H1 (cell line): ENCODE data around the gene VRK2. TPM values are rescaled to one million over a fixed set of nuclear protein-coding genes. Genes with fewer than 3 reads are reported as not detected.

Experiments
- FOSL1 ChIP-seq: IDR thresholded peaks from 2 replicates; pipeline ENCODE4 v1.6.1; 2011; ENCODE audit warnings: mild to moderate bottlenecking, low read depth, low read length, moderate library complexity; ENCODE audit not compliant: insufficient read depth
- HDAC2 ChIP-seq, 2 experiments: fragments of 300-600 bp in 1 of 2; sonication (generic) in 1 of 2; IDR thresholded peaks; 2 replicates each; pipeline ENCODE4 v1.6.1; 2011 to 2012; ENCODE audit warnings: low read depth in 2 of 2, low read length in 2 of 2, mild to moderate bottlenecking in 2 of 2, moderate library complexity in 2 of 2, borderline replicate concordance in 1 of 2, inconsistent platforms in 1 of 2
- JUND ChIP-seq: IDR thresholded peaks from 2 replicates; pipeline ENCODE4 v1.6.1; 2011; ENCODE audit warnings: mild to moderate bottlenecking, improper control_type of control experiment, low read length
- NANOG ChIP-seq: IDR thresholded peaks from 2 replicates; pipeline ENCODE4 v1.6.1; 2011; ENCODE audit warnings: low read length, low read depth, mild to moderate bottlenecking, inconsistent platforms; ENCODE audit not compliant: insufficient read depth, poor library complexity, severe bottlenecking
- NRF1 ChIP-seq: IDR thresholded peaks from 2 replicates; pipeline ENCODE4 v1.6.1; 2011; ENCODE audit warnings: mild to moderate bottlenecking, low read depth, low read length, improper control_type of control experiment
- POU5F1 ChIP-seq: IDR thresholded peaks from 2 replicates; pipeline ENCODE4 v1.6.1; 2011; ENCODE audit warnings: low read depth, mild to moderate bottlenecking, low read length, moderate library complexity
- RXRA ChIP-seq: IDR thresholded peaks from 2 replicates; pipeline ENCODE4 v1.6.1; 2011; ENCODE audit warnings: low read depth, mild to moderate bottlenecking, low read length, moderate library complexity; ENCODE audit not compliant: insufficient read depth
- SP4 ChIP-seq: IDR thresholded peaks from 2 replicates; pipeline ENCODE4 v1.6.1; 2012; ENCODE audit warnings: low read length, inconsistent platforms
- TEAD4 ChIP-seq: IDR thresholded peaks from 2 replicates; pipeline ENCODE4 v1.6.1; 2012; ENCODE audit warnings: low read depth, low read length, inconsistent platforms, mixed read lengths
- polyA plus RNA-seq, 7 experiments: library from polyadenylated mRNA; depleted of rRNA in 3 of 7; stranded (reverse) in 5 of 7; unstranded in 2 of 7; fragments of >200 nt in 5 of 7; fragments of 200-250 nt in 2 of 7; gene quantifications; 1 replicate in 5 of 7; 2 replicates in 1 of 7; 4 replicates in 1 of 7; pipeline versions ENCODE4 v1.2.1 to v1.2.3, GENCODE V29; 2011 to 2013; ENCODE audit warnings: missing spikeins in 2 of 7, mixed read lengths in 2 of 7
- total RNA-seq: library from RNA; stranded (reverse); fragmentation: NEBNext Ultra II Directional; extraction: Animal tissue kit (Norgen Biotek cat#: 25700); gene quantifications from 2 replicates; pipeline ENCODE4 v1.2.1, GENCODE V29; 2021
- TF ChIP-seq, protein P1 (sequence below): fragments of 300-600 bp; sonication (generic); IDR thresholded peaks from 2 replicates; pipeline ENCODE4 v1.7.1; 2012; ENCODE audit warnings: low read length, moderate library complexity, mild to moderate bottlenecking, inconsistent platforms; ENCODE audit not compliant: insufficient replicate concordance
- TF ChIP-seq, protein P2 (sequence below): IDR thresholded peaks from 2 replicates; pipeline ENCODE4 v1.6.1; 2012; ENCODE audit warnings: inconsistent platforms

Gene VRK2
- total and polyA plus RNA-seq, 2 of the 8 experiments (the other 6 are each of a cell fraction or from before 2014, with no cell fraction given) = 7.6 to 27.8 TPM

DNA sequence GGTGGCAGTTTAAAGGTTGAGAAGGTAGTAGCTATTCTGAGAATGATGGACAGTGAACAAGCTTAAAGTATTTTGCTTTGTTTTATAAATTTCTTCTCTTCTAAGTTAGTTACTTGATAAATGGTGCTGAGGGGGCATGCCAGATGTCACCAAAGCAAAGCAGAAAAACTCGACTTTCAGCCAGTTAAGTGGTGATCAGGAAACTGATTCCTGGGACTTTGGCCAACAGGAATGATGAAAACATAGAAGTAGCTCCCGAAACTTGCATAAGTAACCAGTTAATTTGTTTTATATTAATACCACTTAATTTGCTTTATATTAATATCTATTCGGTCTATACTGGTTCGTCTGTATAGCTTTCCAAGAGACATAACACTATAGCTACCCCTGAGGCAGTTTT lies 111.9 kb downstream of the VRK2 start (continued):
- TF ChIP-seq, protein P1, sequence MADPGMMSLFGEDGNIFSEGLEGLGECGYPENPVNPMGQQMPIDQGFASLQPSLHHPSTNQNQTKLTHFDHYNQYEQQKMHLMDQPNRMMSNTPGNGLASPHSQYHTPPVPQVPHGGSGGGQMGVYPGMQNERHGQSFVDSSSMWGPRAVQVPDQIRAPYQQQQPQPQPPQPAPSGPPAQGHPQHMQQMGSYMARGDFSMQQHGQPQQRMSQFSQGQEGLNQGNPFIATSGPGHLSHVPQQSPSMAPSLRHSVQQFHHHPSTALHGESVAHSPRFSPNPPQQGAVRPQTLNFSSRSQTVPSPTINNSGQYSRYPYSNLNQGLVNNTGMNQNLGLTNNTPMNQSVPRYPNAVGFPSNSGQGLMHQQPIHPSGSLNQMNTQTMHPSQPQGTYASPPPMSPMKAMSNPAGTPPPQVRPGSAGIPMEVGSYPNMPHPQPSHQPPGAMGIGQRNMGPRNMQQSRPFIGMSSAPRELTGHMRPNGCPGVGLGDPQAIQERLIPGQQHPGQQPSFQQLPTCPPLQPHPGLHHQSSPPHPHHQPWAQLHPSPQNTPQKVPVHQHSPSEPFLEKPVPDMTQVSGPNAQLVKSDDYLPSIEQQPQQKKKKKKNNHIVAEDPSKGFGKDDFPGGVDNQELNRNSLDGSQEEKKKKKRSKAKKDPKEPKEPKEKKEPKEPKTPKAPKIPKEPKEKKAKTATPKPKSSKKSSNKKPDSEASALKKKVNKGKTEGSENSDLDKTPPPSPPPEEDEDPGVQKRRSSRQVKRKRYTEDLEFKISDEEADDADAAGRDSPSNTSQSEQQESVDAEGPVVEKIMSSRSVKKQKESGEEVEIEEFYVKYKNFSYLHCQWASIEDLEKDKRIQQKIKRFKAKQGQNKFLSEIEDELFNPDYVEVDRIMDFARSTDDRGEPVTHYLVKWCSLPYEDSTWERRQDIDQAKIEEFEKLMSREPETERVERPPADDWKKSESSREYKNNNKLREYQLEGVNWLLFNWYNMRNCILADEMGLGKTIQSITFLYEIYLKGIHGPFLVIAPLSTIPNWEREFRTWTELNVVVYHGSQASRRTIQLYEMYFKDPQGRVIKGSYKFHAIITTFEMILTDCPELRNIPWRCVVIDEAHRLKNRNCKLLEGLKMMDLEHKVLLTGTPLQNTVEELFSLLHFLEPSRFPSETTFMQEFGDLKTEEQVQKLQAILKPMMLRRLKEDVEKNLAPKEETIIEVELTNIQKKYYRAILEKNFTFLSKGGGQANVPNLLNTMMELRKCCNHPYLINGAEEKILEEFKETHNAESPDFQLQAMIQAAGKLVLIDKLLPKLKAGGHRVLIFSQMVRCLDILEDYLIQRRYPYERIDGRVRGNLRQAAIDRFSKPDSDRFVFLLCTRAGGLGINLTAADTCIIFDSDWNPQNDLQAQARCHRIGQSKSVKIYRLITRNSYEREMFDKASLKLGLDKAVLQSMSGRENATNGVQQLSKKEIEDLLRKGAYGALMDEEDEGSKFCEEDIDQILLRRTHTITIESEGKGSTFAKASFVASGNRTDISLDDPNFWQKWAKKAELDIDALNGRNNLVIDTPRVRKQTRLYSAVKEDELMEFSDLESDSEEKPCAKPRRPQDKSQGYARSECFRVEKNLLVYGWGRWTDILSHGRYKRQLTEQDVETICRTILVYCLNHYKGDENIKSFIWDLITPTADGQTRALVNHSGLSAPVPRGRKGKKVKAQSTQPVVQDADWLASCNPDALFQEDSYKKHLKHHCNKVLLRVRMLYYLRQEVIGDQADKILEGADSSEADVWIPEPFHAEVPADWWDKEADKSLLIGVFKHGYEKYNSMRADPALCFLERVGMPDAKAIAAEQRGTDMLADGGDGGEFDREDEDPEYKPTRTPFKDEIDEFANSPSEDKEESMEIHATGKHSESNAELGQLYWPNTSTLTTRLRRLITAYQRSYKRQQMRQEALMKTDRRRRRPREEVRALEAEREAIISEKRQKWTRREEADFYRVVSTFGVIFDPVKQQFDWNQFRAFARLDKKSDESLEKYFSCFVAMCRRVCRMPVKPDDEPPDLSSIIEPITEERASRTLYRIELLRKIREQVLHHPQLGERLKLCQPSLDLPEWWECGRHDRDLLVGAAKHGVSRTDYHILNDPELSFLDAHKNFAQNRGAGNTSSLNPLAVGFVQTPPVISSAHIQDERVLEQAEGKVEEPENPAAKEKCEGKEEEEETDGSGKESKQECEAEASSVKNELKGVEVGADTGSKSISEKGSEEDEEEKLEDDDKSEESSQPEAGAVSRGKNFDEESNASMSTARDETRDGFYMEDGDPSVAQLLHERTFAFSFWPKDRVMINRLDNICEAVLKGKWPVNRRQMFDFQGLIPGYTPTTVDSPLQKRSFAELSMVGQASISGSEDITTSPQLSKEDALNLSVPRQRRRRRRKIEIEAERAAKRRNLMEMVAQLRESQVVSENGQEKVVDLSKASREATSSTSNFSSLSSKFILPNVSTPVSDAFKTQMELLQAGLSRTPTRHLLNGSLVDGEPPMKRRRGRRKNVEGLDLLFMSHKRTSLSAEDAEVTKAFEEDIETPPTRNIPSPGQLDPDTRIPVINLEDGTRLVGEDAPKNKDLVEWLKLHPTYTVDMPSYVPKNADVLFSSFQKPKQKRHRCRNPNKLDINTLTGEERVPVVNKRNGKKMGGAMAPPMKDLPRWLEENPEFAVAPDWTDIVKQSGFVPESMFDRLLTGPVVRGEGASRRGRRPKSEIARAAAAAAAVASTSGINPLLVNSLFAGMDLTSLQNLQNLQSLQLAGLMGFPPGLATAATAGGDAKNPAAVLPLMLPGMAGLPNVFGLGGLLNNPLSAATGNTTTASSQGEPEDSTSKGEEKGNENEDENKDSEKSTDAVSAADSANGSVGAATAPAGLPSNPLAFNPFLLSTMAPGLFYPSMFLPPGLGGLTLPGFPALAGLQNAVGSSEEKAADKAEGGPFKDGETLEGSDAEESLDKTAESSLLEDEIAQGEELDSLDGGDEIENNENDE = no peak
- TF ChIP-seq RXRA (no peak), NRF1 (no peak), HDAC2 (IDR thresholded peaks at IDR 0.05; ENCODE audit: borderline replicate concordance in 1 of 2, low read depth in 2 of 2, low read length in 2 of 2) (no peak), POU5F1 (no peak), TEAD4 (no peak), JUND (no peak), SP4 (no peak), NANOG (no peak), FOSL1 (no peak)
- TF ChIP-seq, protein P2, sequence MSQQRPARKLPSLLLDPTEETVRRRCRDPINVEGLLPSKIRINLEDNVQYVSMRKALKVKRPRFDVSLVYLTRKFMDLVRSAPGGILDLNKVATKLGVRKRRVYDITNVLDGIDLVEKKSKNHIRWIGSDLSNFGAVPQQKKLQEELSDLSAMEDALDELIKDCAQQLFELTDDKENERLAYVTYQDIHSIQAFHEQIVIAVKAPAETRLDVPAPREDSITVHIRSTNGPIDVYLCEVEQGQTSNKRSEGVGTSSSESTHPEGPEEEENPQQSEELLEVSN = no peak
